ENCODE data around the gene GPR12.

The GPR12 gene

GRCh38 chr13:26779321-26779720 is 18.7 kb upstream of the GPR12 start:
- Histone ChIP-seq H2AFZ (no peak overlapping the region), H3K4me3 (ENCODE audit: low read depth, low read length) (no peak overlapping the region), H3K27ac (no peak overlapping the region), H3K9me3 (ENCODE audit: control insufficient read depth, low read length) (no peaks in the 10 kb centered on the region), H3K4me1 (no peaks in the 10 kb centered on the region), H3K9ac (no peak overlapping the region), H3K79me2 (no peaks in the 10 kb centered on the region), H3K4me2 (ENCODE audit: low read length) (no peak overlapping the region), H3K36me3 (ENCODE audit: control insufficient read depth, insufficient read depth, low read length) (no peaks in the 10 kb centered on the region), H3K27me3 (ENCODE audit: control insufficient read depth, insufficient read depth, low read length) (no peaks in the 10 kb centered on the region)
- TF ChIP-seq, protein P1, sequence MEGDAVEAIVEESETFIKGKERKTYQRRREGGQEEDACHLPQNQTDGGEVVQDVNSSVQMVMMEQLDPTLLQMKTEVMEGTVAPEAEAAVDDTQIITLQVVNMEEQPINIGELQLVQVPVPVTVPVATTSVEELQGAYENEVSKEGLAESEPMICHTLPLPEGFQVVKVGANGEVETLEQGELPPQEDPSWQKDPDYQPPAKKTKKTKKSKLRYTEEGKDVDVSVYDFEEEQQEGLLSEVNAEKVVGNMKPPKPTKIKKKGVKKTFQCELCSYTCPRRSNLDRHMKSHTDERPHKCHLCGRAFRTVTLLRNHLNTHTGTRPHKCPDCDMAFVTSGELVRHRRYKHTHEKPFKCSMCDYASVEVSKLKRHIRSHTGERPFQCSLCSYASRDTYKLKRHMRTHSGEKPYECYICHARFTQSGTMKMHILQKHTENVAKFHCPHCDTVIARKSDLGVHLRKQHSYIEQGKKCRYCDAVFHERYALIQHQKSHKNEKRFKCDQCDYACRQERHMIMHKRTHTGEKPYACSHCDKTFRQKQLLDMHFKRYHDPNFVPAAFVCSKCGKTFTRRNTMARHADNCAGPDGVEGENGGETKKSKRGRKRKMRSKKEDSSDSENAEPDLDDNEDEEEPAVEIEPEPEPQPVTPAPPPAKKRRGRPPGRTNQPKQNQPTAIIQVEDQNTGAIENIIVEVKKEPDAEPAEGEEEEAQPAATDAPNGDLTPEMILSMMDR (IDR thresholded peaks at IDR 0.05): no peak

DNA sequence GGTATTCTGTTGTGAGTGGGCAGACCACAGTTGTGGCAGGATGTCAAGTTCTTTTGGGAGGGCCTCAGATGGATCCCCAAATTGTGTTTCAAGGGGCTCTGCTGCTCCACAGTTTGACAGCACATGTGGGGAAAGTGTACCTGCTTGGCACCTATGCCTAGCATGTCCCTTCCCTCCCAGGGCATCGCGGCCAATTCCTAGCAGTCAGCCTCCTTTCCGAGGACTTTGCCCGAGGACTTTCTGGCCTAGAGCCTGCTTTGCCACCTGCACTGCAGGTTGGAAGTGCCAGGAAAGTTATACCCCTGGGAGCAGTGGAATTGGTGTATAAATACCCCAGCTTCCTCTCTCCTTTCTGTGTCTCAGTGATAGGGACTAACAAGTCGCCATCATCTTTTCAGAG is 11.9 kb upstream of the GPR12 start:
- TF ChIP-seq, protein P1 (IDR thresholded peaks at IDR 0.05): no peak
- no peaks in the 10 kb centered on the region for H3K27me3 ChIP-seq (ENCODE audit: control insufficient read depth, insufficient read depth, low read length)
- no peak overlapping the region for H2AFZ ChIP-seq
- H3K4me3 ChIP-seq (ENCODE audit: low read depth, low read length): no peak overlapping the region
- no peaks in the 10 kb centered on the region for H3K79me2 ChIP-seq
- no peaks in the 10 kb centered on the region for H3K36me3 ChIP-seq (ENCODE audit: control insufficient read depth, insufficient read depth, low read length)
- no peaks in the 10 kb centered on the region for H3K4me1 ChIP-seq
- no peak overlapping the region for H3K27ac ChIP-seq
- no peak overlapping the region for H3K9ac ChIP-seq
- no peaks in the 10 kb centered on the region for H3K9me3 ChIP-seq (ENCODE audit: control insufficient read depth, low read length)
- no peak overlapping the region for H3K4me2 ChIP-seq (ENCODE audit: low read length)

- TF ChIP-seq, protein P1 (IDR thresholded peaks at IDR 0.05): no peak
- H3K27ac ChIP-seq: no peak overlapping the region
Measured at GRCh38 chr13:26771796-26772195, 11.2 kb upstream of the GPR12 start.

GRCh38 chr13:26762745-26763345 is 2.3 kb upstream of the GPR12 start:
- H3K9me3 ChIP-seq (ENCODE audit: control insufficient read depth, low read length): no peaks in the 10 kb centered on the region
- H3K4me2 ChIP-seq (ENCODE audit: low read length): no peak overlapping the region
- H3K4me1 ChIP-seq: no peaks in the 10 kb centered on the region
- H3K27ac ChIP-seq: no peak overlapping the region
- no peaks in the 10 kb centered on the region for H3K36me3 ChIP-seq (ENCODE audit: control insufficient read depth, insufficient read depth, low read length)
- H3K4me3 ChIP-seq (ENCODE audit: low read depth, low read length): no peak overlapping the region
- TF ChIP-seq, protein P1 (IDR thresholded peaks at IDR 0.05): no peak
- no peak overlapping the region for H3K9ac ChIP-seq
- no peaks in the 10 kb centered on the region for H3K27me3 ChIP-seq (ENCODE audit: control insufficient read depth, insufficient read depth, low read length)
- no peaks in the 10 kb centered on the region for H3K79me2 ChIP-seq
- no peak overlapping the region for H2AFZ ChIP-seq

More at GRCh38 chr13:26771796-26772195, 11.2 kb upstream of the GPR12 start:
- H3K4me3 ChIP-seq (ENCODE audit: low read depth, low read length): no peak overlapping the region
- H3K9me3 ChIP-seq (ENCODE audit: control insufficient read depth, low read length): no peaks in the 10 kb centered on the region
- no peak overlapping the region for H2AFZ ChIP-seq
- no peaks in the 10 kb centered on the region for H3K4me1 ChIP-seq
- no peak overlapping the region for H3K4me2 ChIP-seq (ENCODE audit: low read length)
- no peaks in the 10 kb centered on the region for H3K27me3 ChIP-seq (ENCODE audit: control insufficient read depth, insufficient read depth, low read length)
- no peaks in the 10 kb centered on the region for H3K36me3 ChIP-seq (ENCODE audit: control insufficient read depth, insufficient read depth, low read length)
- no peak overlapping the region for H3K9ac ChIP-seq
- no peaks in the 10 kb centered on the region for H3K79me2 ChIP-seq
